NB4 (cell line): ENCODE data around the gene FAM209A.
"Not testable (repeated sequence)": the region's sequence is repeated elsewhere in the genome, so short reads cannot be mapped to it uniquely, and the experiment has no call there.

ENCODE experiments used
- DNase-seq: peaks from one replicate; pipeline ENCODE4 v3.0.0; 2010; ENCODE audit warnings: low read depth
- H3K4me3 ChIP-seq: one replicate; pipeline ENCODE4 v1.5.1; 2011; ENCODE audit warnings: mild to moderate bottlenecking, low read depth, low read length, moderate library complexity
- CTCF ChIP-seq: IDR thresholded peaks from one replicate; pipeline ENCODE4 v1.5.1; 2012; ENCODE audit warnings: low read depth, low read length
- MAX ChIP-seq: IDR thresholded peaks from 2 replicates; pipeline ENCODE4 v1.6.1; 2011; ENCODE audit warnings: low read depth, low read length
- MYC ChIP-seq: IDR thresholded peaks from 2 replicates; pipeline ENCODE4 v1.6.1; 2011; ENCODE audit warnings: low read depth, low read length
- POLR2A ChIP-seq: IDR thresholded peaks from 2 replicates; pipeline ENCODE4 v1.6.1; 2011; ENCODE audit warnings: mild to moderate bottlenecking; ENCODE audit not compliant: insufficient read length; ENCODE audit errors: extremely low read depth

The FAM209A gene

GRCh38 chr20:56524444-56524843 lies at the start of gene FAM209A:
Gene FAM209A, plus strand, starts transcription at chr20:56524744. Its CDS starts 65 bp downstream, at chr20:56524809.
- DNase-seq, H3K4me3 ChIP-seq: not testable (repeated sequence)

DNA sequence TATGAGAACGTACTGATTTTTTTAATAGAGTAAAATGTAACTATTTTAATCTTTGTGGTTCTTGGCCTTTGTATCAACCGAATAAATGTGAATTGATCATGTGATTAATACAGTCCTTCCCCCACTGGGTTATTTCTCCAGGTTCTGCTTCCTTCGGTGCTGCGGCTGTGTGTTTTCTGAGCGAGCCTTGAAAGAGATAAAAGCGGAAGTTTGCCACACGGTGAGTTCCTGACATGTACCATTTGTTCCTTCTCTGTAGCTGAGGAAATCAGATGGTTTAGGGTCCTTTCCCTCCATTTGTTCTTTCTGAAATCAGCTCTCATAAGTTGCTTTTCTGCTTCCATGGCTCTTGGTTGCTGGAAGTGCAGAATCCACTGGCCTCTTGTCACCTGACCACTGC lies 40.6 kb upstream of the FAM209A start:
- TF ChIP-seq MYC (no peak), CTCF (no peak), MAX (no peak), POLR2A (no peak)
- no peak overlapping the region for H3K4me3 ChIP-seq
- no peak for DNase-seq

DNA sequence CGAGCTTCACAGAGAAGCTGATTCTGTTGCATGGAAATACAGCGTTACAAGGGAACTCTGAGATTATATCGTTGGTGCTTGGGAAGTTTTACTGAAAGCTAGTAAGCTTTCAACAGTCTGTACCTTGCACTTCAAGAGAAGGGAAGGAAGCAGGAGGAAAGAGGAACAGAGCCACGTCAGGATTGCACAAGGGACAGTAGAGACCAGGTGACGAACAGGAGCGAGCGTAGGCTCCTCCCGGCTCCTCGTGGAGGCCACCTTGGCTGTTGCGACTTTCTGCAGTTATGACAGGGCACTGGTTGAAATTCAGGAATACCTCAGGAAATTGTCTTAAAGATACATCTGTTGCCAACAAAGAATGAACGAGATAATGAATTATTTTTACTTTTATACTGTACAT lies 37.3 kb upstream of the FAM209A start:
- no peak overlapping the region for H3K4me3 ChIP-seq
- peak; percentile 28 for DNase-seq
- no peak for TF ChIP-seq CTCF
- TF ChIP-seq MAX: no peak
- TF ChIP-seq POLR2A: no peak
- no peak for TF ChIP-seq MYC

- no peak for TF ChIP-seq MAX
- no peak for TF ChIP-seq POLR2A
- no peak for TF ChIP-seq CTCF
- TF ChIP-seq MYC: no peak
- no peak overlapping the region for H3K4me3 ChIP-seq
- no peak for DNase-seq
Measured at GRCh38 chr20:56488566-56488965, 36.0 kb upstream of the FAM209A start.

DNA sequence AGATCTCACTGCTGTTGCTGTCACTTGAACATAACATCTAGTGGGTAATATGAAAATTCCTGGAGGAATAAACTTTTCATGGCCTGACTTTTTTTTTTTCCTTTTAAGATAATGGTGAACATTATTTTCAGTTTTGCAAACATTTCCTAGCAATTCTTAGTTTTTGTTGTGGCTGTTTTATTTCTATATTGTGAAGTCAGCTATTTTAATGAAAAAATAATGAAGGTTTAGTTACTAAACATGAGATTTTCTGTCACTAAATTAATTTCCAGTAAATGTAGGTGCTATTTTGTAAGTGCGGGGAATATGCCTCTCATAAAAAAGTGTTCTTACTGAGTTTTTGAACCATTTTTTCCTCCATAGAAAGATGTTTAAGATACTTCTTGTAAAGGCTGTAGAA lies 23.4 kb upstream of the FAM209A start:
- TF ChIP-seq POLR2A (no peak), MYC (no peak), CTCF (no peak), MAX (no peak)
- no peak for DNase-seq
- H3K4me3 ChIP-seq: no peak overlapping the region

DNA sequence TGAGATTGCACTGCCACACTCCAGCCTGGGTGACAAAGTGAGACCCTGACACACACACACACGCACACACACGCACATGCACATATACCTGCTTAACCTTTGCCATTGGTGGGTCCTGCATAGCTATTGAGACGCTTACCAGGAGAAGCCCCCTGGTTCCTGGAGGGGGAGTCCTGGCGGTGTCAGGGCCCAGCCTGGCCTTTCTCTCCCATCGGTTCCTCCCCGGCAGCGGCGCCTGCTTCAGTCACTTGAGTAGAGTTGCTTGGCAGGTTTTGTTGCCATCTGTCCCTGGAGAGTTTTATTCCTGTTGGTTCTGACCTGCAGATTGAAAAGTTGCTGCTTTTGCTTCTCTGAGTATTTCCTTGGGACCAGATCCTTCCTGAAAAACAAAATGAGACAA lies 20.6 kb upstream of the FAM209A start:
- no peak for DNase-seq
- TF ChIP-seq MAX: no peak
- no peak for TF ChIP-seq MYC
- TF ChIP-seq POLR2A: no peak
- no peak for TF ChIP-seq CTCF

More for the DNA sequence above, 20.6 kb upstream of the FAM209A start:
- H3K4me3 ChIP-seq: no peak overlapping the region
